A549 (cell line): ENCODE results near the gene TRIM47. TPM values are rescaled to one million over a fixed set of nuclear protein-coding genes. Genes with fewer than 3 reads are reported as not detected.
A peak's percentile ranks its signal among the peaks of the same experiment; 100 is the strongest.

Experiments used
- ATAC-seq, 2 experiments: fragments of 200-7000 bp in 1 of 2; fragments of >200 bp in 1 of 2; cut with Nextera tagmentation in 1 of 2; cut with Tn5 transposase in 1 of 2; 3 replicates each; pipeline versions ENCODE4 v1.8.0 to v1.9.1; 2018 to 2020; ENCODE audit warnings: mild to moderate bottlenecking in 1 of 2, moderate library complexity in 1 of 2
- CTCF ChIA-PET: fragments of 300-600 bp; sonication (Branson Sonifier 250); formaldehyde crosslinking; extraction: SDS; loops from one replicate; lab custom pipeline; 2021; ENCODE audit warnings: antibody characterized with exemption, inconsistent platforms; lab: Yijun Ruan, JAX
- POLR2A ChIA-PET: fragments of 350-600 bp; formaldehyde crosslinking; extraction: SDS; loops from one replicate; lab custom pipeline; 2021; ENCODE audit warnings: antibody characterized with exemption, inconsistent platforms; lab: Yijun Ruan, JAX
- DNase-seq, 2 experiments: peaks; one replicate each; pipeline versions ENCODE4 v3.0.0 to v3.0.0-alpha.2; 2011 to 2016; ENCODE audit warnings: low read depth in 1 of 2, low spot score in 1 of 2
- FAIRE-seq: peaks from 2 replicates; lab custom pipeline; 2011; peaks lifted over from hg19 to GRCh38; lab: Jason Lieb, UNC
- H3K27ac ChIP-seq, 2 experiments: fragments of >200 bp; sonication (Bioruptor Twin); formaldehyde crosslinking; 3 replicates each; pipeline ENCODE4 v1.5.1; 2016 to 2017
- H3K4me1 ChIP-seq: fragments of >200 bp; sonication (Bioruptor Twin); formaldehyde crosslinking; 3 replicates; pipeline ENCODE4 v1.6.1; 2016
- H3K4me2 ChIP-seq: fragments of >200 bp; sonication (Bioruptor Twin); formaldehyde crosslinking; 3 replicates; pipeline ENCODE4 v1.6.1; 2016
- H3K4me3 ChIP-seq: fragments of >200 bp; sonication (Bioruptor Twin); formaldehyde crosslinking; 3 replicates; pipeline ENCODE4 v1.5.1; 2016
- H3K9me3 ChIP-seq: fragments of >200 bp; sonication (Bioruptor Twin); formaldehyde crosslinking; 3 replicates; pipeline ENCODE4 v1.6.1; 2016
- CBX2 ChIP-seq: fragments of 200-600 bp; sonication (generic); IDR thresholded peaks from 2 replicates; pipeline ENCODE4 v1.6.1; 2016; ENCODE audit warnings: low read depth, mild to moderate bottlenecking, borderline replicate concordance
- CBX8 ChIP-seq: fragments of 200-600 bp; sonication (generic); IDR thresholded peaks from 2 replicates; pipeline ENCODE4 v1.6.1; 2016
- EHF ChIP-seq: fragments of 250-450 bp; sonication (Bioruptor Pico); IDR thresholded peaks from 2 replicates; pipeline ENCODE4 v1.5.0; 2020; ENCODE audit warnings: mild to moderate bottlenecking
- ESRRA ChIP-seq: fragments of 150-350 bp; IDR thresholded peaks from 2 replicates; pipeline ENCODE4 v1.6.1; 2014; ENCODE audit warnings: mild to moderate bottlenecking, low read length, borderline replicate concordance
- JUN ChIP-seq, 2 experiments: fragments of >200 bp; sonication (Bioruptor Twin); formaldehyde crosslinking; IDR thresholded peaks; 2 replicates in 1 of 2; 3 replicates in 1 of 2; pipeline ENCODE4 v1.6.1; 2016 to 2017
- MAFK ChIP-seq: fragments of 450-650 bp; IDR thresholded peaks from 2 replicates; pipeline ENCODE4 v1.6.1; 2014; ENCODE audit not compliant: partially characterized antibody
- MAZ ChIP-seq: fragments of 150-350 bp; IDR thresholded peaks from 2 replicates; pipeline ENCODE4 v1.6.1; 2014; ENCODE audit warnings: antibody characterized with exemption, low read depth, low read length, borderline replicate concordance
- MYC ChIP-seq: IDR thresholded peaks from 2 replicates; pipeline ENCODE4 v1.6.1; 2012; ENCODE audit warnings: mild to moderate bottlenecking, inconsistent platforms, low read length, improper control_type of control experiment, borderline replicate concordance
- NFE2L2 ChIP-seq: fragments of 150-350 bp; conservative IDR thresholded peaks from 2 replicates; pipeline ENCODE4 v1.6.1; 2014; ENCODE audit warnings: low read length
- NPAS2 ChIP-seq: fragments of 250-450 bp; sonication (Bioruptor Pico); IDR thresholded peaks from 2 replicates; pipeline ENCODE4 v1.8.0; 2022; ENCODE audit warnings: mild to moderate bottlenecking, moderate library complexity, borderline replicate concordance
- PHF8 ChIP-seq: fragments of 200-600 bp; sonication (generic); IDR thresholded peaks from 2 replicates; pipeline ENCODE4 v1.6.1; 2016; ENCODE audit warnings: low read depth, mild to moderate bottlenecking, antibody characterized with exemption, moderate library complexity, borderline replicate concordance
- POLR2A ChIP-seq: IDR thresholded peaks from 2 replicates; pipeline ENCODE4 v1.6.1; 2012; ENCODE audit warnings: mild to moderate bottlenecking, low read length
- TFCP2L1 ChIP-seq: fragments of 250-450 bp; sonication (Bioruptor Pico); IDR thresholded peaks from 2 replicates; pipeline ENCODE4 v1.5.0; 2021; ENCODE audit warnings: mild to moderate bottlenecking
- WGBS: methylation state at CpG from one replicate; pipeline ENCODE4 v1.1.6; 2017; ENCODE audit errors: missing lambda C conversion rate; 5-methylcytosine and 5-hydroxymethylcytosine counted together
- polyA plus RNA-seq, 4 experiments: library from polyadenylated mRNA; depleted of rRNA in 3 of 4; stranded (reverse); fragments of >200 nt; fragmentation: RNase III in 1 of 4; extraction: RNeasy Plus Mini Kit Qiagen cat#74134 plus additional on column Dnase treatment in 1 of 4; gene quantifications; 2 replicates in 3 of 4; 3 replicates in 1 of 4; pipeline ENCODE4 v1.2.3, GENCODE V29; 2011 to 2017
- TF ChIP-seq, protein P1 (sequence below): fragments of 250-450 bp; sonication (Bioruptor Pico); IDR thresholded peaks from 2 replicates; pipeline ENCODE4 v1.5.0; 2020; ENCODE audit warnings: low read depth, mild to moderate bottlenecking, moderate library complexity
- TF ChIP-seq, protein P2 (sequence below): IDR thresholded peaks from 2 replicates; pipeline ENCODE4 v1.6.1; 2012
- TF ChIP-seq, protein P3 (sequence below): fragments of >200 bp; sonication (Bioruptor Twin); formaldehyde crosslinking; IDR thresholded peaks from 3 replicates; pipeline ENCODE4 v1.6.1; 2016
- TF ChIP-seq, protein P4 (sequence below): IDR thresholded peaks from 2 replicates; pipeline ENCODE4 v1.6.1; 2012; ENCODE audit warnings: low read depth, borderline replicate concordance

Gene TRIM47
- polyA plus RNA-seq, 2 of the 4 experiments (the other 2 are of a cell fraction), result 19.6 to 46.6 TPM

DNA sequence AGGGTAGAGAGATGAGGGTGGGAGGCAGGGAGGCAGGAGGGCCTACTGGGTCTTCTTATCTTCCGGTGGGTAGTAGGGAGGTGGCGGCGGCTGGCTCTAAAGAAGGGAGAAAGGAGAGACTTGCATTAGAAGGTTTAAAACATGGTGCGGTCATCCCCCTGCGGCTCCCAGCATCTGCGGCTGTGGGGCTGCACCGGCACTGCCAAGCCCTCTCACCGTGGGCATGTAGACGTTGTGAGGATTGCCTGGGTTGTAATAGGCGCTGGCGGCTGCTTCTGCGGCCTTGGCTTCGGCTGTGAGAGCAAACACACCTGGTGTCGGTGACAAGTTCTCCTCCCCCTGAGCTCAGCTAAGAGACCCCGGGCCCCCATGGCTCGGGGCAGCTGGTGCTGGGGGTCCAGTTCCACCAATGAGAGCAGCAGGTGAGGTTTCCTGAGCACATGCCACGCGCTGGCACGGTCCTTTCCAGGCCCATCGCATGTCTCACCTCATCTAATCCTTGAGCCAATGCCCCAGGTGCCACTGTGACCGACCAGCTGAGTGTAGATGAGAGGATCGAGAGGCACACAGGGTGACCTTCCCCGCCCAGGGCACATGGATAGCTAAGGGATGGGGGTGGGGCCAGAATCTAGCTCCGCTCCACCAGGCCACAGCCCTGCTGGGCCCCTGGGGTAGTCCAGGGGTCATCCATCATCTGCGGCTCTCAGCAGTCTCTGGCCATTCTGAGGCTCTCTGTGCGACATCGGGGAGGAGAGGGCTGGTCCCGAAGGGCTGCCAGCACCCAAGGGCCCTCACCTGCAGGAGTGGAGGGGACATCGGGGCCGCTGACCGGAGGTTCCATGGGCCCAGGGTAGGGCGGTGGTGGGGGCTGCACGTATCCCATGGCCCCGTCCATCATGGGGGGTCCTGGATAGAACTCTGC is 31.4 kb downstream of the TRIM47 start:
- ATAC-seq, result no peak

DNA sequence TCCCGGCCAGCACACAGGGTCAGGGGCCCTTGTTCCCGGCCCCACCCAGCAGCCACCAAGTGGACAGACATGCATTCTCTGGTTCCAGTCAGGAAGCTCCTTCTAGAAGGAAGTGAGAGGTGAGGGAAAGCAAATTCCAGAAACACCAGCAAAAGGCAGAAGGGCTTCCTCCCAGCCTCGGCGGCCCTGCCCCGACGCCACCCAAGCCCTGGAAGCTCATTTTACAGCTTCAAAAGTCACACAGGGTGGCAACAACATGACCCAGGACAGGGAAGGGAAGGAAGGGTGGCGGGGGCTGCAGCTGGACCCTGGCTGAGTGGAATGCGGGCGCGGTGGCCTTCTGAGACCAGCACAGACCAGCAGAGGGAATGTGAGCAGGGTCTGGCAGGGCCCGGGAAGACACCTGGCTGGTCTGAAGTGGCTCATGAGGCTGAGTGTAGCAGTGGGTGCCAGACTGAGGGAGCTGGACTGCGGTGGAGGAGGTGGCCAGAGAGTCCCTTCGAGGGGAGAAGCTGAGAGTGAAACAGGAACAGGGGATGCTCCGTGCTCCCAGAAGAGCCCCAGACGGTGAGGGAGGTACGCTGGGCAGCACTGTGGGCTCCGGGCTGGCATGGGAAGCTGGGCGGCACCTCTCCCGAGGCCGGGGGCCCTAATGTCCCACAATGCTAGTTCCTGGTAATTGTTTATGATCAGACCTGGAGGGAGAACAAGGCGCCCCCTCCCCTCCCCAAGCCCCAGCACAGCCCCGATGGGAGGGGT is 32.3 kb downstream of the TRIM47 start:
- Histone ChIP-seq H3K4me2 (peak overlapping the region; percentile 60), H3K4me1 (peaks cover 43% of the 10 kb centered on the region), H3K9me3 (no peaks in the 10 kb centered on the region), H3K27ac (peak overlapping the region; percentile 79 to 89)
- CTCF ChIA-PET, result interaction anchor here (0.7 to 37.0 kb wide), 24 partner anchors 10 to 213 kb away, joined by 3 to 691 read pairs (median 4); partner anchors contain the start of genes GALK1, SMIM5, TRIM47 and TRIM65
- TF ChIP-seq MAFK (no peak), ESRRA (no peak), NFE2L2 (no peak), NPAS2 (CRISPR knock-in tag) (no peak), TFCP2L1 (CRISPR knock-in tag) (no peak), MAZ (no peak), POLR2A (no peak), CBX2 (no peak)
- TF ChIP-seq, protein P1, sequence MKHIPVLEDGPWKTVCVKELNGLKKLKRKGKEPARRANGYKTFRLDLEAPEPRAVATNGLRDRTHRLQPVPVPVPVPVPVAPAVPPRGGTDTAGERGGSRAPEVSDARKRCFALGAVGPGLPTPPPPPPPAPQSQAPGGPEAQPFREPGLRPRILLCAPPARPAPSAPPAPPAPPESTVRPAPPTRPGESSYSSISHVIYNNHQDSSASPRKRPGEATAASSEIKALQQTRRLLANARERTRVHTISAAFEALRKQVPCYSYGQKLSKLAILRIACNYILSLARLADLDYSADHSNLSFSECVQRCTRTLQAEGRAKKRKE, result no peak
- TF ChIP-seq, protein P2, sequence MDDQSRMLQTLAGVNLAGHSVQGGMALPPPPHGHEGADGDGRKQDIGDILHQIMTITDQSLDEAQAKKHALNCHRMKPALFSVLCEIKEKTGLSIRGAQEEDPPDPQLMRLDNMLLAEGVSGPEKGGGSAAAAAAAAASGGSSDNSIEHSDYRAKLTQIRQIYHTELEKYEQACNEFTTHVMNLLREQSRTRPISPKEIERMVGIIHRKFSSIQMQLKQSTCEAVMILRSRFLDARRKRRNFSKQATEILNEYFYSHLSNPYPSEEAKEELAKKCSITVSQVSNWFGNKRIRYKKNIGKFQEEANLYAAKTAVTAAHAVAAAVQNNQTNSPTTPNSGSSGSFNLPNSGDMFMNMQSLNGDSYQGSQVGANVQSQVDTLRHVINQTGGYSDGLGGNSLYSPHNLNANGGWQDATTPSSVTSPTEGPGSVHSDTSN, result no peak
- TF ChIP-seq, all 56 proteins: peak for 0
- ATAC-seq (peak in 1 of 2 experiments; percentile 21; a peak in 3 of 6 replicates), FAIRE-seq (no peak), DNase-seq (no peak)
- POLR2A ChIA-PET, result interaction anchor here (0.5 to 4.4 kb wide), 3 partner anchors 9 to 66 kb away, joined by 4 to 23 read pairs (median 4); partner anchors contain the start of gene WBP2
- WGBS, result 80% methylated on average over 22 of the region's 22 CpGs
- no peak overlapping the region for H3K4me3 ChIP-seq

More for the DNA sequence above, 31.4 kb downstream of the TRIM47 start:
- H3K4me2 ChIP-seq, result peak overlapping the region; percentile 60; the same call in 2 of the 3 replicates
- H3K27ac ChIP-seq, result peak overlapping the region in 1 of 2 experiments; percentile 89; a peak in 3 of 6 replicates
- POLR2A ChIA-PET, result interaction anchor here (1.2 to 4.4 kb wide), 3 partner anchors 8 to 82 kb away, joined by 3 to 23 read pairs (median 4); partner anchors contain the start of genes GALK1 and WBP2
- FAIRE-seq, result no peak
- CTCF ChIA-PET, result interaction anchor here (0.6 to 37.0 kb wide), 27 partner anchors 9 to 339 kb away, joined by 3 to 691 read pairs (median 7); partner anchors contain the start of genes GALK1, MRPL38, SMIM5 and TRIM47
- TF ChIP-seq, protein P3, sequence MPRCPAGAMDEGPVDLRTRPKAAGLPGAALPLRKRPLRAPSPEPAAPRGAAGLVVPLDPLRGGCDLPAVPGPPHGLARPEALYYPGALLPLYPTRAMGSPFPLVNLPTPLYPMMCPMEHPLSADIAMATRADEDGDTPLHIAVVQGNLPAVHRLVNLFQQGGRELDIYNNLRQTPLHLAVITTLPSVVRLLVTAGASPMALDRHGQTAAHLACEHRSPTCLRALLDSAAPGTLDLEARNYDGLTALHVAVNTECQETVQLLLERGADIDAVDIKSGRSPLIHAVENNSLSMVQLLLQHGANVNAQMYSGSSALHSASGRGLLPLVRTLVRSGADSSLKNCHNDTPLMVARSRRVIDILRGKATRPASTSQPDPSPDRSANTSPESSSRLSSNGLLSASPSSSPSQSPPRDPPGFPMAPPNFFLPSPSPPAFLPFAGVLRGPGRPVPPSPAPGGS, result no peak
- TF ChIP-seq CBX8 (no peak), JUN (IDR thresholded peaks at IDR 0.05) (no peak), EHF (CRISPR knock-in tag) (no peak), MYC (no peak), PHF8 (no peak)
- TF ChIP-seq, protein P4, sequence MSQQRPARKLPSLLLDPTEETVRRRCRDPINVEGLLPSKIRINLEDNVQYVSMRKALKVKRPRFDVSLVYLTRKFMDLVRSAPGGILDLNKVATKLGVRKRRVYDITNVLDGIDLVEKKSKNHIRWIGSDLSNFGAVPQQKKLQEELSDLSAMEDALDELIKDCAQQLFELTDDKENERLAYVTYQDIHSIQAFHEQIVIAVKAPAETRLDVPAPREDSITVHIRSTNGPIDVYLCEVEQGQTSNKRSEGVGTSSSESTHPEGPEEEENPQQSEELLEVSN, result no peak
- no peaks in the 10 kb centered on the region for H3K9me3 ChIP-seq
- peaks cover 43% of the 10 kb centered on the region for H3K4me1 ChIP-seq
- no peak for DNase-seq
- no peak overlapping the region for H3K4me3 ChIP-seq
- WGBS, result 90% methylated on average over 32 of the region's 34 CpGs
